GM12878 (cell line): ENCODE data around the gene NCAPD3. TPM values are rescaled to one million over a fixed set of nuclear protein-coding genes. Genes with fewer than 3 reads are reported as not detected.

Source experiments
- ATAC-seq: fragments of 200-7000 bp; cut with Tn5 transposase; 3 replicates; pipeline ENCODE4 v1.9.1; 2020; ENCODE audit warnings: mild to moderate bottlenecking, moderate library complexity
- BruUV-seq: library from RNA; stranded (reverse); fragments of 400-500 nt; replicated peaks from 2 replicates; lab custom pipeline; 2021; lab: Mats Ljungman, UMichigan
- CTCF ChIA-PET: fragments of 300-600 bp; sonication (Branson Sonifier 250); formaldehyde crosslinking; extraction: SDS; loops from one replicate; lab custom pipeline; 2021; ENCODE audit warnings: inconsistent platforms; lab: Yijun Ruan, JAX
- POLR2A ChIA-PET: fragments of 350-600 bp; formaldehyde crosslinking; extraction: SDS; loops from one replicate; lab custom pipeline; 2021; ENCODE audit warnings: inconsistent platforms; lab: Charles Lee
- RAD21 ChIA-PET: fragments of 300-600 bp; sonication (Branson Sonifier 250); formaldehyde crosslinking; loops from one replicate; lab custom pipeline; 2023; ENCODE audit warnings: antibody characterized with exemption; ENCODE audit not compliant: unreplicated experiment; lab: Charles Lee
- SMC1A ChIA-PET: fragments of 300-600 bp; sonication (Branson Sonifier 250); formaldehyde crosslinking; loops from one replicate; lab custom pipeline; 2023; ENCODE audit not compliant: unreplicated experiment, uncharacterized antibody; lab: Charles Lee
- DNase-seq: peaks from one replicate; pipeline ENCODE4 v3.0.0-alpha.2; 2011; ENCODE audit warnings: low read depth, low spot score
- FAIRE-seq: peaks from 3 replicates; lab custom pipeline; 2011; peaks lifted over from hg19 to GRCh38; lab: Jason Lieb, UNC
- H2AFZ ChIP-seq: 2 replicates; pipeline ENCODE4 v1.6.0; 2011; ENCODE audit warnings: low read depth, low read length, control low read depth; ENCODE audit not compliant: control insufficient read depth
- H3K27ac ChIP-seq: 2 replicates; pipeline ENCODE4 v1.5.1; 2011; ENCODE audit warnings: control low read depth; ENCODE audit not compliant: control insufficient read depth, insufficient read depth
- H3K27me3 ChIP-seq, 2 experiments: replicated peaks in 1 of 2; 2 replicates each; pipeline versions ENCODE4 v1.6.0 to v1.6.1; 2011; ENCODE audit warnings: low read length in 1 of 2; ENCODE audit not compliant: control insufficient read depth in 2 of 2, insufficient read depth in 2 of 2
- H3K36me3 ChIP-seq, 2 experiments: 2 replicates each; pipeline ENCODE4 v1.5.1; 2011; ENCODE audit warnings: low read length in 1 of 2; ENCODE audit not compliant: control insufficient read depth in 2 of 2, insufficient read depth in 2 of 2
- H3K4me1 ChIP-seq: 2 replicates; pipeline ENCODE4 v1.6.1; 2011; ENCODE audit warnings: mild to moderate bottlenecking, low read length, moderate library complexity, mixed read lengths; ENCODE audit not compliant: control insufficient read depth, insufficient read depth
- H3K4me2 ChIP-seq: 2 replicates; pipeline ENCODE4 v1.6.0; 2011; ENCODE audit warnings: control low read depth; ENCODE audit not compliant: control insufficient read depth, insufficient read depth
- H3K4me3 ChIP-seq: fragments of 200-600 bp; sonication (generic); 2 replicates; pipeline ENCODE4 v1.5.1; 2016
- H3K79me2 ChIP-seq: 2 replicates; pipeline ENCODE4 v1.6.0; 2011; ENCODE audit warnings: low read length; ENCODE audit not compliant: control insufficient read depth, insufficient read depth
- H3K9ac ChIP-seq: 2 replicates; pipeline ENCODE4 v1.8.0; 2011; ENCODE audit warnings: low read length, control low read depth, mixed read lengths; ENCODE audit not compliant: control insufficient read depth, insufficient read depth
- H3K9me3 ChIP-seq: replicated peaks from 3 replicates; pipeline ENCODE4 v1.5.1; 2011; ENCODE audit warnings: mild to moderate bottlenecking, low read length; ENCODE audit not compliant: control insufficient read depth, insufficient read depth
- H4K20me1 ChIP-seq: 2 replicates; pipeline ENCODE4 v1.6.0; 2011; ENCODE audit not compliant: control insufficient read depth, insufficient read depth
- ATF7 ChIP-seq: fragments of 450-650 bp; IDR thresholded peaks from 2 replicates; pipeline ENCODE4 v1.6.1; 2016; ENCODE audit warnings: low read depth, mild to moderate bottlenecking
- BCL3 ChIP-seq: IDR thresholded peaks from 2 replicates; pipeline ENCODE4 v1.6.1; 2011; ENCODE audit warnings: borderline replicate concordance, low read depth, mild to moderate bottlenecking, moderate library complexity, low read length; ENCODE audit not compliant: insufficient read depth, poor library complexity, severe bottlenecking
- CEBPB ChIP-seq, 2 experiments: fragments of 150-350 bp in 1 of 2; IDR thresholded peaks; 2 replicates each; pipeline ENCODE4 v1.6.1; 2012 to 2014; ENCODE audit warnings: low read depth in 2 of 2, low read length in 2 of 2, borderline replicate concordance in 1 of 2, inconsistent platforms in 1 of 2
- CREM ChIP-seq: IDR thresholded peaks from 2 replicates; pipeline ENCODE4 v1.6.1; 2014; ENCODE audit warnings: antibody characterized with exemption, low read depth
- MXI1 ChIP-seq: fragments of 150-350 bp; IDR thresholded peaks from 2 replicates; pipeline ENCODE4 v1.6.1; 2011; ENCODE audit warnings: low read depth, mild to moderate bottlenecking, inconsistent platforms, low read length, improper control_type of control experiment
- NR2C1 ChIP-seq: fragments of 450-650 bp; IDR thresholded peaks from 2 replicates; pipeline ENCODE4 v1.6.1; 2017; ENCODE audit warnings: antibody characterized with exemption, mild to moderate bottlenecking, moderate library complexity
- PAX8 ChIP-seq: fragments of 450-650 bp; IDR thresholded peaks from 2 replicates; pipeline ENCODE4 v1.6.1; 2017; ENCODE audit warnings: mild to moderate bottlenecking, moderate library complexity
- POLR2AphosphoS5 ChIP-seq: IDR thresholded peaks from 2 replicates; pipeline ENCODE4 v1.6.1; 2011; ENCODE audit warnings: mild to moderate bottlenecking, low read length, inconsistent platforms
- POU2F2 ChIP-seq: IDR thresholded peaks from 3 replicates; pipeline ENCODE4 v1.6.1; 2011; ENCODE audit warnings: low read depth, mild to moderate bottlenecking, low read length, borderline replicate concordance
- SMAD1 ChIP-seq: fragments of 450-650 bp; IDR thresholded peaks from 2 replicates; pipeline ENCODE4 v1.6.1; 2018; ENCODE audit warnings: mild to moderate bottlenecking, low read depth; ENCODE audit not compliant: partially characterized antibody
- SMARCA5 ChIP-seq: fragments of 450-650 bp; IDR thresholded peaks from 2 replicates; pipeline ENCODE4 v1.6.1; 2017; ENCODE audit warnings: mild to moderate bottlenecking
- TBL1XR1 ChIP-seq: IDR thresholded peaks from 2 replicates; pipeline ENCODE4 v1.6.1; 2012; ENCODE audit warnings: low read depth, low read length, improper control_type of control experiment
- USF1 ChIP-seq: IDR thresholded peaks from 2 replicates; pipeline ENCODE4 v1.6.1; 2011; ENCODE audit warnings: borderline replicate concordance, low read depth, mild to moderate bottlenecking, moderate library complexity, mixed read lengths, low read length; ENCODE audit not compliant: insufficient read depth; ENCODE audit errors: extremely low read length
- WGBS: methylation state at CpG from one replicate; pipeline ENCODE4 v1.1.6; 2016; ENCODE audit warnings: low lambda C conversion rate; ENCODE audit not compliant: insufficient replicate concordance, insufficient coverage; ENCODE audit errors: missing lambda C conversion rate; 5-methylcytosine and 5-hydroxymethylcytosine counted together
- in situ Hi-C: fragments of 300-500 bp; cut with MboI; formaldehyde crosslinking; loops from 9 replicates; pipeline ENCODE4 v1.14.3; 2018; ENCODE audit warnings: mixed read lengths
- intact Hi-C: fragments of 100-400 bp; cut with micrococcal nuclease; formaldehyde crosslinking; loops from one replicate; pipeline ENCODE4 v1.14.2; 2022; ENCODE audit not compliant: unreplicated experiment
- polyA plus RNA-seq, 11 experiments: library from polyadenylated mRNA; depleted of rRNA in 4 of 11; unstranded in 6 of 11; stranded (reverse) in 5 of 11; fragments of >200 nt; fragmentation: Nextera tagmentation in 4 of 11; fragmentation: Illumina TruSeq in 1 of 11; extraction: Ambion mirVana in 4 of 11; extraction: Trizol in 1 of 11; gene quantifications; 1 replicate in 1 of 11; 2 replicates in 10 of 11; pipeline versions ENCODE4 v1.2.1 to v1.2.3, GENCODE V29; 2011 to 2016; ENCODE audit warnings: inconsistent platforms in 2 of 11, missing spikeins in 2 of 11, low read depth in 1 of 11
- total RNA-seq, 4 experiments: library from RNA; depleted of rRNA in 3 of 4; stranded (reverse); fragments of >200 nt in 3 of 4; fragmentation: Illumina TruSeq in 1 of 4; extraction: Trizol in 1 of 4; gene quantifications; 2 replicates each; pipeline versions ENCODE4 v1.2.1 to v1.2.3, GENCODE V29; 2013 to 2021

NCAPD3 gene
- total and polyA plus RNA-seq, 10 of the 15 experiments (the other 5 are each of a cell fraction or from before 2014, with no cell fraction given): 14.9 to 58.2 (median 48.2) TPM

GRCh38 chr11:134229126-134229790, 5.5 kb upstream of the NCAPD3 start:
- H3K9ac ChIP-seq: no peak overlapping the region
- DNase-seq: no peak
- peaks cover 4% of the 10 kb centered on the region for H3K79me2 ChIP-seq
- H4K20me1 ChIP-seq: peaks cover 17% of the 10 kb centered on the region; the same call in 1 of the 2 replicates
- no peak for ATAC-seq
- no peak overlapping the region for H2AFZ ChIP-seq
- WGBS: 78% methylated on average over 6 of the region's 6 CpGs
- H3K4me3 ChIP-seq: no peak overlapping the region
- intact Hi-C loops: no loop called here
- peaks cover 28% of the 10 kb centered on the region for H3K4me1 ChIP-seq
- in situ Hi-C loops: no loop called here
- no peaks in the 10 kb centered on the region for H3K9me3 ChIP-seq
- SMC1A ChIA-PET: interaction anchor here (0.7 to 1.7 kb wide), 7 partner anchors 10 to 179 kb away, joined by 3 to 8 read pairs (median 5); partner anchors contain the start of gene ACAD8
- H3K36me3 ChIP-seq: no peaks in the 10 kb centered on the region
- H3K27ac ChIP-seq: no peak overlapping the region
- H3K4me2 ChIP-seq: peak overlapping the region; percentile 50
- POLR2A ChIA-PET: interaction anchor here (0.6 kb wide), 2 partner anchors 33 to 50 kb away, joined by 4 read pairs; no protein-coding TSS in a partner anchor
- CTCF ChIA-PET: interaction anchor here (0.9 to 2.7 kb wide), 7 partner anchors 9 to 24 kb away, joined by 3 to 18 read pairs (median 4); partner anchors contain the start of genes ACAD8 and THYN1
- H3K27me3 ChIP-seq: no peaks in the 10 kb centered on the region
- RAD21 ChIA-PET: interaction anchor here (1.2 kb wide), 1 partner anchor 24 kb away, joined by 6 read pairs; the partner anchor contains the start of gene ACAD8
- TF ChIP-seq ATF7: no peak
- TF ChIP-seq CREM: 0 out of 2 replicates have a peak, but pooled peaks have one; percentile 0
- TF ChIP-seq, all 136 proteins: peak for 1
- no peak for FAIRE-seq
- no TSS peak for BruUV-seq

GRCh38 chr11:134228625-134229024, 4.9 kb upstream of the NCAPD3 start:
- peak; percentile 87 for FAIRE-seq
- Histone ChIP-seq H3K9ac (no peak overlapping the region), H3K9me3 (no peaks in the 10 kb centered on the region), H4K20me1 (peaks cover 17% of the 10 kb centered on the region; the same call in 1 of the 2 replicates), H2AFZ (no peak overlapping the region), H3K36me3 (no peaks in the 10 kb centered on the region), H3K4me3 (no peak overlapping the region), H3K27me3 (no peaks in the 10 kb centered on the region), H3K4me2 (peak overlapping the region; percentile 50), H3K27ac (no peak overlapping the region), H3K79me2 (peaks cover 6% of the 10 kb centered on the region), H3K4me1 (peaks cover 28% of the 10 kb centered on the region)
- DNase-seq: peak; percentile 83
- ChIA-PET SMC1A (interaction anchor here (0.7 to 1.7 kb wide), 7 partner anchors 11 to 178 kb away, joined by 3 to 8 read pairs (median 5); partner anchors contain the start of gene ACAD8), POLR2A (no interaction called here), CTCF (interaction anchor here (0.8 to 2.7 kb wide), 7 partner anchors 11 to 33 kb away, joined by 3 to 18 read pairs (median 4); partner anchors contain the start of genes ACAD8 and THYN1), RAD21 (interaction anchor here (1.2 kb wide), 1 partner anchor 25 kb away, joined by 6 read pairs; the partner anchor contains the start of gene ACAD8)
- 0% methylated on average over 6 of the region's 6 CpGs for WGBS
- ATAC-seq: peak; percentile 76
- intact Hi-C loops: no loop called here
- in situ Hi-C loops: no loop called here
- no TSS peak for BruUV-seq
- TF ChIP-seq PAX8 (no peak), CREM (peak; percentile 34; the same call in 1 of the 2 replicates), BCL3 (no peak), CEBPB (IDR thresholded peaks at IDR 0.05; ENCODE audit: borderline replicate concordance in 1 of 2, low read depth in 2 of 2, low read length in 2 of 2) (no peak), USF1 (no peak), NR2C1 (no peak), SMARCA5 (no peak), POLR2AphosphoS5 (no peak), SMAD1 (no peak), TBL1XR1 (0 out of 2 replicates have a peak, but pooled peaks have one; percentile 24), POU2F2 (peak; percentile 87; the same call in 2 of the 3 replicates), MXI1 (no peak; the same call in 1 of the 2 replicates)
